Measurements from ENCODE around the gene BIK.

The BIK gene

DNA sequence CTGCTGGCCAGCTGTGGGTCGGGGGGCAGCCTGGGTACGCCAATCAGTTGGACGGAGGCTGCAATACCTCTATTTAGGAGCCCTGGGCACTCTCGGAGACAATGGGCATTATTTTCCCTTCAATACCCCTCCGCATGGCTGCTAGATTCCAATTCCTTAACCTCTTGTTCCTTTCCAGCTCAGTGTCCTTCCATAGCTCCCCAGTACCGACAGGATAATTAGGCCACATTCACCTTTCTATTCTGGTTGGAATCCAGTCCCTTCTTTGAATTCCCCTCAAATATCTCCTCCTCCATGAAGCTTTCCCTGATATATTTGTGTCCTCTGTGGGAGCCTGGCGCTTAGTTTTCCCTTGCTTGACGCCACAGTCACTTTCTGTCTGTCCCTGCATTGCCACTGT is 4.2 kb upstream of the BIK start:
- no peak for DNase-seq

DNA sequence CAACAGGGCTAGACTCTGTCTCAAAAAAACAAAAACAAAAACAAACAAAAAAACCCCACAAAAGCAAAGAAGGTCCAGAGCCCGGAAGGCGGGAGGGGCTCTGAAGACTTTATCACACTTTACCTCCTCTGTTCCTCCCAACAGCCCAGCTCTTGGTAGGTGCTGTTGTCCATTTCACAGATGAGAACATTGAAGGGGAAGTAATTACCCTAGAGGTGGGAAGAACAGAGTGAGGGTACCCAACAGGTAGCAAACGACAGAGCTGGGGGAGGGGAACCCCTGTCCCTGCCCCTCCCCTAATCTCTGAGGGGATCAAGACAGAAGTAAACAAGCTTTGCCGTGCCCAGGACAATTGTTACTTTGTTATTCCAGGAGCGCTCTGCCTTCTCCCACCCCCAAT is 1.0 kb upstream of the BIK start:
- DNase-seq, result no peak

DNA sequence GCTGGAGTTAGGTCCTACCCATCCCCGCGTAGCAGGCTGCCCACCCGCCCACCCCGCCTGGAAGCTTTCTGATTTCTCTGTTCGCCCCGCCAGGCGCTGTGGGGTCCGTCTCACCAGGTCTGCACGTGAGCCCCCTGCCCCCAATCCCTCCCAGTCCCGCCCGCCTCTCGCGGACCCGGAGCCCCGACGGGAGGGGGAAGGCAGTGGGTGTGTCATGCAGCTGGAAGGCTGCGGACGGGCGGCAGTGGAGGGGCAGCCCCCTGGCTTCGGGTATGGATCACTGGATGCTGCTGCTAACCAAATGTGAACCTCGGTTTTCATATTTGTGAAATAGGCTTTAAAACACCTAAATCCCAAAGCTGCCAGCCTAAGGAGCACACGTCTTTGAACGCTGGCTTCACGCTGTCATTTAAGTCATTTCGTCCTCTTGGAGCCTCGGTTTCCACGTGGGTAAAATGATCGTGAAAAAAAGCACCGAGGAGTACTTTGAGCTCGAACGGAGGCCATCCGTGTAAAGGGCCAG is 568 bp upstream of the BIK start:
- no peak for DNase-seq

DNA sequence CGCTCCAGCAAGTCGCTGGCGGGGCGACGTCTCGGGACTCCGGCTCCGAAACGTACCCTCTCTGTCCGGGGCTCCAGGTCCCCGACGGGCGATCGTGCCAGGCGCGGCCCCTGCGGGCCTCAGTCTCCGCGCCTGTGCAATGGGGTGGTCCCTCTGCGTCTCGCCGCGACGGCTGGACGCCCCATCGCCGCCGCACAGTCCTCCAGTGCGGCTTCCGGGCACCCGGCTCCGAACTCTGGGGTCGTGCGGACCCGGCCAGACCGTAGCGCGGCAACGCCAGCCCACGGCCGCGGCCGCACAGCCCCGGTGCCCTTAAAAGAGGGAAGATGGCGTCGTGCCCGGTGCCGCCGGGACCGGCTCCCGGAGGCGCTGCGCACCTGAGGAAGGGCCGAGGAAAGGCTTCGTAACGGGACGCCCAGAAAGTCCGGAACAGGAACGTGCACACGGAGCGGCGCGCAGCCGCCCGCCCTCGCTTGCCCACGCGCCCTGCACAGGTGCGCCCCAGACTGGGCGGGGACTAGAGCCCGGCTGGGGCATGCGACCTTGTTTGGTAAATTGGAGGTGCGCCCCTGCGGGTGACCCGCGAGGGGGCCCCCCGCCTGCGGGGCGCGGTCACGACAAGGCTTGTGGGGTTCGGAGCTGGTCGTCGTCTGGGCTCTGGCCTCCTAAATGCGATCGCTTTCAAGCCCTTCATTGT is 525 bp downstream of the BIK start:
- peak; percentile 3 for DNase-seq

DNA sequence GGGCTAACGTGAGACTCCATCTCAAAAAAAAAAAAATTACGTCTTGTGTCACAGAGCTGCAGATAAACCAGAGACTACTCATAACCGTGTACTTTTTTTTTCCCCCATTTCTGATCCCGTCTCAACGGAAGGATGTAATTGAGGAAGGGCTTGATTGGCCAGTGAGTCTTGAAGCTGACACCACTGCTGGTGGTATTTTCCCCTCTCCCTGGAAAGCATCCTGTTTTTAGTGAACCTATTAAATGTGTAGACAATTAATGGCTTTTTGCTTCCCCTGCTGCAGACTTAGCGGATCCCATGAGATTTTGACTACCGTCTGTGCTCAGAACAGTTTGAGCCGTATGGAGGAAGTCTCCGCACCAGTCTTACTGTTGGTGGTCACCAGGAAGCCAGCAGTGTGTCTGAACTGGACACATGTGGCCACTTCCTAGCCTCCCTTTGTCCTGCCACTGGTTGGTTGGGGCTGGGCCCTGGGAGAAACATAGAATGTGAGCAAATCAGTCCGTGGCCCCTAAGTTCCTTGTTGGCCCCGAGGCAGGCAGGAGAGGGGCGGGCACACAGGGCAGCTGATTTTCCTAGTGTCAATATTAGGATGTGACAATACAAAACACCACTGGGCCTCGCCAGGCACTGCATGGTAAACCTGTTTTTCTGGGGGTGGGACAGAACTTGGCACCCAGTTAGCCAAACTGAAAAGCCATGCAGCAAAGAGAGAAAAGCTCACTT is 3.1 kb downstream of the BIK start:
- DNase-seq, result no peak

DNA sequence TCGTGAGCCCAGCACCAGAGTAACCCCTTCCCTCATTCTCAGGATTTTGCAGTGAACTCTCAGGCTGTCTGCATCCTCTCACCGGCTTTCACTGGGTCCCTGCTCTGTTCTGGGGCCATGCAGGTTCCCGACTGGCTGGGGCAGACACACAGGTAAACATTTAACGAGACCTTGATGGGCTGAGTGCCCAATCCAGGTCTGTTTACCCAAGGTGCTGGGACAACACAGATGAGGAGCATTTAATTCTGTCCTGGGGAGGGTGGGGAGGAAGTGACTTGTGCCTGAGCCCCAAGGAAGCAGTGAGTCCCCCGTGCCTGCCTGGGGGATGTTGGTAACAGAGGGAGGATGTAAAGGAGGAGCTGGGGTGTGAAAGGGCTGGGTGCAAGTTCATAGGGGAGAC is 4.4 kb downstream of the BIK start:
- no peak for DNase-seq

DNA sequence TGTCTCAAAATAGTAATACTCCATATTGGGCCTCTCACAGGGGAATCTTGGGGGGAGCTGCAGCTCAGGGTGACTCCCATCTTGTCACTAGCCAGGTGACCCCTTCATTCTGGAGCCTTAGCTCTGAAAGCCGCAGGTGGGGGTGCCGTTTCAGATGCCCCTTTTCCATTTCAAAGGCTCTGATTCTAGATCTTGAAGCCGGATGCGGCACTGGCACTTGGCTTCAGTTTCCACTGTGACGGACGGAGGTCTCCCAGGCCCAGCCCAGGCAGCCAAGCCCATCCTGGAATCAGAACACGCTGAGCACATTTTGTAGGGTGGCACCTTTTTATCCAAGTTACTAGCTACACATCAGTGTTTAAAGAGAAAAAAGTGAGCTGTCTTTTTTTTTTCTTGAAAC is 6.4 kb downstream of the BIK start:
- no peak for DNase-seq

DNA sequence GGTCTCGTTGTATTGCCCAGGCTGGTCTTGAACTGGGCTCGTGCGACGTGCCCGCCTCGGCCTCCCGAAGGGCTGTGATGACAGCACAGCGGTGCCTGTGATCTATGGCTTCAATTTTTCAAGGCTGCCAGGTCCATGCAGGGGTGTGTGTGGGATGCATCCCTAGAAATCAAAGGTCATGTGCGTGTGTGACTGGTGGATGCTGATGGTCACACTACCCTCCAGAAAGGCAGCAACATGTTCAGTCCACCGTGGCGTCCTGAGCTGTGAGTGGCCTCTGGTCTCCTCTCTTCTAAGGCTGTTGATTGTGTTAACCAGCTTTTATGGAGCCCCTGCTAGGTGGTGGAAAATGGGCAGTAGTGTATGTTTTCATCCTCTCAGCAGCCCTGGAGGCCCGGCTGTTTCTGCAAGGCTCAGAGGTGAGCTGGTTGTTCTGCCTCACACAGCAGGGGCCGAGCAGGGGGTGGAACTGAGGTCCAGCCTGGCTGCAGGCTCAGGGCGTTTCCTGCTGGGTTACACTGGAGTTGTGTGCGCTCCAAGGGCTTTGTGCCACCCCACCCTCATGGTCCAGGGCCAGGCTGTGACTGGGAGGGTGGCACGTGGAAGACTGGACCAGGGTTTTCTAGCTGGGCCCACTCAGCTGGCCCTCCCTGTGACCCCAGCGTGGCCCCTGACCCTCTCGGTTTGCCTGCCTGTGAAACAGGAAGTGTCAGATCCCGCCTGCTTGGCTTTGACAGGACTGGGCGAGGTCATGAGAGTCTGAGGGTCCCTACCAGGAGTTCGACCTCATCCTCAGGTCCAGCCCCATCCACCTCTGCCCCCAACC is 7.7 kb downstream of the BIK start:
- DNase-seq, result no peak

DNA sequence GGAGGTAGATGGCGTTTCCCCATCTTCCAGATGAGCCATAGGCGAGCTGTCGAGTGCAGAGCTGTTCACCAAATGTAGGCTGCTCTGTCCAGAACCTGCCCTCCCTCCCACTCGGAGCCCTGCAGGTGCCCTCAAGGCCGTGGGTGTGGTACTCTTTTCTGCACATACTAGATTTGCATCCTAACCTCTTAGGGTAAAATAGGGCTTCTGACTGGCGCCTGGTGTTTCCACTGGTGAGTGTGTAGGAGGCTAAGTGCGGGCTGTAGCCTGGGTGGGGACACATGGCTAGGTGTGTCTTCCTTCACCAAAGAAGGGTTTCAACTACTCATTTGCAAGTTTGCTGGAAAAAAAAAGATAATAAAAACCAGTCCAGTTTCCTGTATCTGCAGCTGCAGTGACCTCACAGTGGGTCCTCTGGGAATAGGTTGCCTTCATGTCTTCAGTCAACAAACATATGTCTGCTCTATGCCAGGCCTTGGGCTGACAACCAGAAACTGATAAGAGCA is 8.5 kb downstream of the BIK start:
- no peak for DNase-seq

DNA sequence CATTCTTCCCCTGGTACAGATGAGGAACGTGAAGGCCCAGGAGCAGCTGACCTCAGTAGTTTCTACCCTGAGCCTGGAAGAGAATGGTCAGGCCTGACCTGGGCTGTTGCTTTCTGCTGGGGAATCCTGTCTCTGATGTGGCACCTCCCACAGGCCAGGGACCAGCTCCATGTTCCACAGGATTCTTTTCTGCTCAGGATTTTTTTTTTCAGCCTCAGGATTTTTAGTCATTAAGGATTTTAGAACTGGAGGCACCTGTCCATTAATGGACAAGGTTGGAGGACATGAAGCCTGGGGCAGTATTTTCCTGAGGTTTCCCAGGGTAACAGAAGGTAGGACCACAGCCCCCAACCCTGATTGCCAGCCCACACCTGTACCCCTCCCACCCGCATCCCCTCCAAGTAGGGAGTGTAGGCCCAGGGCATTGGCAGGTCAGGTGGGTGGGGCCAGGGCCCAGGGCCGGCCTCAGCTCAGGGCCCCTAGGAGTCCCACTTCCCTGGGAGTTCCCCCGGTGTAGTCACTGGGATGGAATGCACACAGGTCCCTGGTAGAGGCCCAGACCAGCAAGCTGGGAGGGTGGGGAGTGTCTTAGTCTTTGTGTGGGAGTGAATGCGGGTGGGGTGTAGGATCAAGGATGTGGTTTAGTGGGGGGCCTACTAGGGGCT is 16.1 kb downstream of the BIK start:
- no peak for DNase-seq

DNA sequence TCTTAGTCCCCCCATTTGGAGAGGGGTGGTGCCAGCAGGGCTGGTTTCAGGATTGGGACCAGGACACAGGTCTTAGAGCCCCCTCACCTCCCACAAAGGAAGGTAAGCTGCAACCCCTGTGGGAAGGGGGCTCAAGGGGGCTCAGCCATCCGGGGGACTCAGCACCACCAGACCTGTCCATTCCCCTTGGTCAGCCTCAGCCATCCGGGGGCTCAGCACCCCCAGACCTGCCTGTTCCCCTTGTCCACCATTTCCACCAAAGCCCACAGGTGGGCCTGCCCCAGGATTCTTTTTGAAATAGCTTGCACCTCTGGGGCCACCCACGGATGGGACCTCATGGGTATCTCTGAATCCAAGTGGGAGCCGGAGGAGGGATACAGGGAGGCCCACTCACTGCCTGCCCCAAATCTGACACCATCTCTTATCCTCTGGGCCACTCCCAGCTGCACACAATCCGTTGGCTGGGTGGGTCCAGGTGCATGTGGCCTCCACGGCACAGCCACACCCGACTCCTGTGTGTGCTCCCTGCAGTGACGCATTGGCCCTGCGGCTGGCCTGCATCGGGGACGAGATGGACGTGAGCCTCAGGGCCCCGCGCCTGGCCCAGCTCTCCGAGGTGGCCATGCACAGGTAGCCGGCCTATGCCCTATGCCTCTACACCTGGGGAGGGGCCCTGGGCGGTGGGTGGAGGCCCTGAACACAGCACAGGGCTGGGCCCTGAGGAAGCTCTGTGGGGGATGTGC is 16.8 kb downstream of the BIK start:
- no peak for DNase-seq

DNA sequence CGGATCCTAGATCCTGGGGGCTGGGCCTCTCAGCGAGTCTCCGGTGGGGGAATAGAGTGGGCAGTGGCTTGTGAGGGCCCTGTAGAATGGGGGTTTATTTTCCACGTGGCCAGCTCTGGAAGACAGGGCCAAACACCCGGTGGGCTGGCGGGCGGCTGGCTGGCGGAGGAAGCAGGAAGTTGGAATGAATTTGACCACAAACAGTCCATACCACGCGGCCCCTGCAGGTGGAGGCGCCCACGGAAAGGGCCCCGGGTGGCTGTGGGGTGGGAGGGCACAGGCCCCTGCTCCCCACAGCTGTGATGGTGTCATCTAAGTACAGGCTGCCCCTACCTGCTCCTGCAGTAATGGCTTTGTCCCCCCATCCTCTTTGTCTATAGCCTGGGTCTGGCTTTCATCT is 17.6 kb downstream of the BIK start:
- DNase-seq, result no peak

DNA sequence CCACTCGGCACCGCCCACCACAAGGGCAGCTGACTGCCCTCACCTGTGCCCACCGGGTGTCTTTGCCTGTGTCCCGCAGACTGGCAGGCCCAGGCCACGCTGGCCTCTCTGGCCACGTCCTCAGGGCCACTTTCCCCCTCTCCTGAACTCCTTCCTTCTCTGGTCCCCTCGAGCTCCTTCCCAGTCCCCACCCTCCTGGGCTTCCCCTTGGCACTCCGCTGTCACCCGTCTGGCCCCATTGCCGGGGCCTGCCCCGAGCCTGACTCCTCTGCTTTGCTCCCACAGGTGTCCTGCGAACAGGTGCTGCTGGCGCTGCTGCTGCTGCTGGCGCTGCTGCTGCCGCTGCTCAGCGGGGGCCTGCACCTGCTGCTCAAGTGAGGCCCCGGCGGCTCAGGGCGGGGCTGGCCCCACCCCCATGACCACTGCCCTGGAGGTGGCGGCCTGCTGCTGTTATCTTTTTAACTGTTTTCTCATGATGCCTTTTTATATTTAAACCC is 18.4 kb downstream of the BIK start:
- DNase-seq, result no peak

DNA sequence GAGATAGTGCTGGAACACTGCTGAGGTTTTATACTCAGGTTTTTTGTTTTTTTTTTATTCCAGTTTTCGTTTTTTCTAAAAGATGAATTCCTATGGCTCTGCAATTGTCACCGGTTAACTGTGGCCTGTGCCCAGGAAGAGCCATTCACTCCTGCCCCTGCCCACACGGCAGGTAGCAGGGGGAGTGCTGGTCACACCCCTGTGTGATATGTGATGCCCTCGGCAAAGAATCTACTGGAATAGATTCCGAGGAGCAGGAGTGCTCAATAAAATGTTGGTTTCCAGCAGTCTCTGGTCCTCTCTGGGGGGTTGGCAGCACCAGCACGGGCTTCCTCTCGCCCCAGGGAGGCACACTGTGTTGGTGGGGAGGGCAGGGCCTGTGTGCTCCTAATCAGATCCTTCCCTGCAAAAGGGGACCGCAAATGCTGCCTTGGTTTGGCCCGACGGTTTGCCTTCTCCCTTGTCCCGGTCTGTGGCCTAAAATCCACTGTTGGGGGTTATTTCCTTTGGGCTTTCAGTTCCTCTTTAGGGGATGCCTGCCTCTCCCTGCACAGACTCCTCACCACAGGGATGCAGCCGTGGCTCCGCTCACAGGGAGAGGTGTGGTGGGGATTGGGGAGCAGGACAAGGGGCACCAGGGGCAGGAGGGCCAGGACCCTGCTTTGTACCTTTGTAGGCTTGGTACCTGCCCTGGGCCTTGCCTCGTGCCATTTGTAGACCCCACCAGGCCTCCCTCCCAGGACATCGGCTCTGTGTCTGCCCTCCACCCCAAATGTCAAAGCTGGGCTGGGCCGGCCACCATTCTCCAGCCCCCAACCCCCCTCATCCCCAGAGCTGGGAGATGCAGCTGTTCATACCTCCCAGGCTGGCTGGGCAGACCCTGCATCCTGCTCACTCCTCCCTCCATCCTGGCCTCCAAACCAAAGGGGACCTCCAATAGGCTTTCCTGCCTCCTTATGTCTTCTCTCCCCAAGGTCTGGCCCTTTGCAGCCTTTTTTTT is 19.2 kb downstream of the BIK start:
- no peak for DNase-seq

DNA sequence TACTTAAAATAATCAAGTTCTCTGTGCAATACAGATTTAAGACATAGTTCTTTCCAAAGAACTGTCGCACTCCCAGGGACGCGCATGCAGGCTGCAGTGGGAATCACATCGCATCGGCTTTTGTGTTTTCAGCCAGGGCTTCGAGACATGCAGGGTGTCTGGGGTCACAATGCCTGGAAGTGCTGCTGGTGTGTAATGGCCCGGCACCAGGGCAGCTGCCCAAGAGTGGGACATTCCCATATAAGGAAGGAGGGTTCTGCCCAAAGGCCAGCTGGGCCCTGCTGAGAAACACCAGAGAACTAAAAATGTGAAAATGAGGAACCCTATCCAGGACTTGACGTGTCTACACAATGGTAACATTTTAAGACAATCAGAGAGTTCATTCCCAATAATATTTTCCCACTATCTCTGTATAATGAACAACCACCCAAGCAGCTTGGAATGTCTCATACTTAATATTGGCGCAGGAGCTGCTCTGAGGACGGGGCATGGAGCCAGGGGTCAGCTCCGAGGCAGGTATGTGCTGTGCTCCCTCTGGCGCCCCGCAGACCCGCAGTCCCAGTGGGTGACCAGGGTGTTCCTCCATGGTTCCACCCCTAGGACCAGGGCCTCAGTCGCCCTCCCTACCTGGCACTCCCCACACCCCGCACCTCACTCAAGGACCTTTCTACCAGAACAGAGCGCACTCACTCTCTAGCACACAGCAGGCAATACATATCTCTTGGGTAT is 21.4 kb downstream of the BIK start:
- no peak for DNase-seq

DNA sequence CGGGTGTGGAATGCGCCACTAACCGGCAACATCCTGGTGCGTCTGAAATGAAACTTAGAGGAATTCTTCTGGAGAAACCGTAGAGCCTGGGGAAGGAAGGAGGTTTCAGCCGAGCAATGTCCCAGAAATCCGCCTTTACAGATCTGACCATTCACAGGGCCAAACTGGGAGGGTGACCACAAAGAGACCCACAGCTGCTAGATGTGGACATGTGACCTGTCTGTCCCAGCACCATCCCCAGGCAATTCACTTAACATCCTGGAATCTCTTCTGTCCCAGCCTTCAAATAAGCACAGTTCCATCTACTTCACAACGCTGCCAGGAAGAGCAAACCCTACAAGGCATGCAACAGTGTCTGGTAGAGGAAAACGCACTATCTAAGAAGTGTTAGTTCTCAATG is 22.9 kb downstream of the BIK start:
- no peak for DNase-seq

DNA sequence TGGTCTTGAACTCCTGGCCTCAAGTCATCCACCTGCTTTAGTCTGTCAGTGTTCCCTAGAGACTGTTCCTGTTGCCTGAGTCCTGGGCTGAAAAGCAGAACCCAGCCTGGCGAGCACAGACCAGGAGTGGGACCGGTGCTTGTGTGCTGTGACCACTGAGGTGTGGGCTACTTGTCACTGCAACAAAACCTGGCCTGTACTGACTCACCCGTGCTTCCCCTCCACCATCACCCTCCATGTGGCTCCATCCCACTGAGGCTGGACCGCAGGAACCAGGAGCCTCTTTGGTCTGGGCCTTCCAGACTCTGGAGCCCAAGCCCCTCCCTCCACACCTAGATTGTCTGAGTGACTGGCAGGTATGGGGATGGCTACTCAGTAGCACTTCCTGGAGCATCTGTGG is 24.0 kb downstream of the BIK start:
- no peak for DNase-seq

DNA sequence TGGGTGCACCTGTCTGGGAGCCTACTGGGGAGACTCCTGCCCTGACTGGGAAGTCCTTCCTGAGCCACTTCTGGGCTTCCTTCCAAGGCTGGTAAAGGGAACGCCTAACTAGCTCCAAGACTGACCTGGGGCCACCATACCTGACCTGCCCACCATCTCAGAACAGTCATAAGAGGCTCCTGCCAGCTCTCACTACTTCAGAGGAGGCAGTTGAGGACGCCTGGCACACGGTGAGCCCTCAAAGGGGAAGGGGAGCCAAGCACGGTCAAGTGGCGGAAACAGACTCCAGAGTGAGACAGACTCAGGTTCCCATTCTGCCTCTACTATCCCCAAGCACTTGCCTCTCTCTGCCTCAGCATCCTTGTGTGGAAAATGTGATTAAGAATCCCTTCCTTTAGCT is 25.0 kb downstream of the BIK start:
- no peak for DNase-seq

DNA sequence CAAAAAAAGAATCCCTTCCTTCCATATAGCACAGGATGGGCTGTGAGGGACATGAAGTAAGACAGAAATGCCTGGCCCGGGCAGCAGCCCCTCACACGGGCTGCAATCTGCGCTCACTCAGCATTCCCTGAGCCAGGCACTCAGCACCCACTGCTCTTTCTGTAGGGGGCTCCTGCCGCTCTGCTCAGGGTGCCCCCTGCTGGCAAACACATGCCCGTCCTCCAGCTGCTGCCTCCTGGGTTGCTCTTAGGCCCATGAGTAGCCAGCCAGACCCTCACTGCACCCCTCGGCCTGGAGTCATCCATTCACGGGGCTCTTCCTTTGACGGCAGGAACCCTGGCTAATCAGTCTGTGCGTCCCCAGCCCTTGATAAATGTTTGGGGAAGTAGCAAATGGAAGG is 25.7 kb downstream of the BIK start:
- DNase-seq, result no peak

DNA sequence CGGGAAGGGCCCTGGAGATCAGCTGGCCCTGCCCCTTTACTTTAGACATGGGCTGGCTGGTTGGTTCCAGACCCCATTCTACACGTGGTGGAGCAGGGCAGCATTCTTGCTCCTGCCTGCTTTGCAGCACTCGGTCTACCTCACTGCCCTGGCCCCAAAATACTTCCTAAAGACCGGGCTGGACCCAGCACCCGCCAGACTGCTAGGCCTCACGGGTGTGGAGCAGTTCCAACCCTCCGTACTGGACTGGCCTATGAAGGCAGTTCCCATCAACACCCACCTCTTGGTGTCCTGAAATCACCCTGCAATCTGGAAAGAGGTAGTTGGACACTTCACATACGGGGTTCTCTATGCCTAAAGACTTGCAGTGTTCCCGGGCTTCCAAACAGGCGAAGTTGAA is 26.3 kb downstream of the BIK start:
- no peak for DNase-seq
